SU-DHL-6 (cell line): Measurements from ENCODE around the gene OR8D2.
"Not testable (repeated sequence)": the region's sequence is repeated elsewhere in the genome, so short reads cannot be mapped to it uniquely, and the experiment has no call there.

Experiments
- H2AFZ ChIP-seq: fragments of 200-600 bp; sonication (generic); 2 replicates; pipeline ENCODE4 v1.6.1; 2014; ENCODE audit warnings: low read depth, mild to moderate bottlenecking, moderate library complexity, mixed read lengths, antibody characterized with exemption, low read length; ENCODE audit not compliant: severe bottlenecking
- H3F3A ChIP-seq: fragments of 200-600 bp; shearing (Covaris generic); 2 replicates; pipeline ENCODE4 v1.6.0; 2016; ENCODE audit warnings: antibody characterized with exemption, mild to moderate bottlenecking; ENCODE audit not compliant: insufficient read depth
- H3K27ac ChIP-seq: fragments of 200-600 bp; sonication (generic); 2 replicates; pipeline ENCODE4 v1.5.1; 2016; ENCODE audit warnings: low read depth, mild to moderate bottlenecking, low read length, moderate library complexity, mixed read lengths
- H3K27me3 ChIP-seq: fragments of 200-600 bp; sonication (generic), shearing (Covaris generic); 2 replicates; pipeline ENCODE4 v1.6.0; 2014; ENCODE audit warnings: mild to moderate bottlenecking, low read length
- H3K36me3 ChIP-seq: fragments of 200-600 bp; sonication (generic); 2 replicates; pipeline ENCODE4 v1.6.1; 2014; ENCODE audit warnings: mild to moderate bottlenecking, low read length, mixed read lengths
- H3K4me2 ChIP-seq: fragments of 300-600, 200-600 bp; shearing (Covaris generic), sonication (generic); 2 replicates; pipeline ENCODE4 v1.6.0; 2014; ENCODE audit warnings: low read length, low read depth, mild to moderate bottlenecking; ENCODE audit not compliant: poor library complexity, severe bottlenecking
- H3K4me3 ChIP-seq: fragments of 200-600 bp; sonication (generic); 2 replicates; pipeline ENCODE4 v1.5.1; 2014; ENCODE audit warnings: antibody characterized with exemption, low read length, mild to moderate bottlenecking, mixed read lengths; ENCODE audit not compliant: insufficient read depth, poor library complexity, severe bottlenecking
- H3K79me2 ChIP-seq: fragments of 200-600 bp; sonication (generic); 2 replicates; pipeline ENCODE4 v1.6.1; 2014; ENCODE audit warnings: mild to moderate bottlenecking, low read length, moderate library complexity; ENCODE audit not compliant: insufficient read depth
- H3K9ac ChIP-seq: fragments of 200-600 bp; sonication (generic); 2 replicates; pipeline ENCODE4 v1.7.0; 2014; ENCODE audit warnings: mild to moderate bottlenecking, low read length
- H3K9me2 ChIP-seq: fragments of 200-600 bp; sonication (generic); replicated peaks from 2 replicates; pipeline ENCODE4 v1.6.1; 2014; ENCODE audit warnings: low read length; ENCODE audit not compliant: insufficient read depth
- H3K9me3 ChIP-seq: fragments of 200-600 bp; sonication (generic); 2 replicates; pipeline ENCODE4 v1.6.1; 2014; ENCODE audit warnings: low read length, mixed read lengths; ENCODE audit not compliant: insufficient read depth
- H4K20me1 ChIP-seq: fragments of 200-600 bp; sonication (generic); 2 replicates; pipeline ENCODE4 v1.6.1; 2014; ENCODE audit warnings: low read depth, mild to moderate bottlenecking, antibody characterized with exemption, low read length, moderate library complexity, mixed read lengths
- CTCF ChIP-seq: fragments of 200-600 bp; sonication (generic); IDR thresholded peaks from one replicate; pipeline ENCODE4 v1.5.1; 2017; ENCODE audit warnings: antibody characterized with exemption, mild to moderate bottlenecking, low read length, moderate library complexity; ENCODE audit not compliant: insufficient read depth, poor library complexity, severe bottlenecking
- EZH2phosphoT487 ChIP-seq: fragments of 200-600 bp; sonication (generic), shearing (Covaris generic); conservative IDR thresholded peaks from 2 replicates; pipeline ENCODE4 v1.6.1; 2018; ENCODE audit warnings: mild to moderate bottlenecking, antibody characterized with exemption, low read length, moderate library complexity, mixed read lengths

Gene OR8D2

DNA sequence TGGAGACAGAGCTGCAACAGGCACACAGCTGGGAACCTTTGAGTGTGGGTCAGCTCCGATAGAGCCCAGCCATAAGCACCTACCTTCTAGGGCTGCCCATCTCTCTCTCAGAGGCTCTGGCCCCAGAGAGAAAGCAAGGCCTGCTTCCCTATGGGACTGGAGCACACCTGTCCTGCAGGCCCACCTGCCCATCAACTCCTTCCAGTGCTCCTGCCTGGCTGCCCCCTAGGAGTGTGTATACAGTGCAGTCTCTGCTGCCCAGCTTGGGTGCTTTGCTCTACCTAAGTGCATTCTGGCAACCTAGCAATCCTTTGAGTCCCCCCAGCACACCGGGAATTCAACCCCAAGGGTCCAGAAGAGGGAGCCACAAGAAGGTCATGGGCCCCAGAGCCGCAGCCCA is 42.8 kb downstream of the OR8D2 start:
- H3K4me3 ChIP-seq, result no peak overlapping the region
- H3K9me2 ChIP-seq, result no peaks in the 10 kb centered on the region
- no peaks in the 10 kb centered on the region for H3F3A ChIP-seq
- H3K9me3 ChIP-seq, result no peaks in the 10 kb centered on the region
- H2AFZ ChIP-seq, result no peak overlapping the region
- TF ChIP-seq EZH2phosphoT487 (no peak), CTCF (no peak)
- no peak overlapping the region for H3K9ac ChIP-seq
- no peaks in the 10 kb centered on the region for H4K20me1 ChIP-seq
- H3K79me2 ChIP-seq, result no peaks in the 10 kb centered on the region
- H3K36me3 ChIP-seq, result no peaks in the 10 kb centered on the region
- H3K4me2 ChIP-seq, result no peak overlapping the region
- no peaks in the 10 kb centered on the region for H3K27me3 ChIP-seq
- no peak overlapping the region for H3K27ac ChIP-seq

GRCh38 chr11:124276081-124276480 is 43.9 kb downstream of the OR8D2 start:
- no peak for TF ChIP-seq EZH2phosphoT487
- TF ChIP-seq CTCF, result no peak
- Histone ChIP-seq H3K9me2 (no peaks in the 10 kb centered on the region), H2AFZ (no peak overlapping the region), H3K9me3 (no peaks in the 10 kb centered on the region), H3K9ac (no peak overlapping the region), H3K4me3 (no peak overlapping the region), H3K79me2 (no peaks in the 10 kb centered on the region), H3K27ac (no peak overlapping the region), H4K20me1 (no peaks in the 10 kb centered on the region), H3F3A (no peaks in the 10 kb centered on the region), H3K36me3 (no peaks in the 10 kb centered on the region), H3K4me2 (no peak overlapping the region), H3K27me3 (no peaks in the 10 kb centered on the region)

DNA sequence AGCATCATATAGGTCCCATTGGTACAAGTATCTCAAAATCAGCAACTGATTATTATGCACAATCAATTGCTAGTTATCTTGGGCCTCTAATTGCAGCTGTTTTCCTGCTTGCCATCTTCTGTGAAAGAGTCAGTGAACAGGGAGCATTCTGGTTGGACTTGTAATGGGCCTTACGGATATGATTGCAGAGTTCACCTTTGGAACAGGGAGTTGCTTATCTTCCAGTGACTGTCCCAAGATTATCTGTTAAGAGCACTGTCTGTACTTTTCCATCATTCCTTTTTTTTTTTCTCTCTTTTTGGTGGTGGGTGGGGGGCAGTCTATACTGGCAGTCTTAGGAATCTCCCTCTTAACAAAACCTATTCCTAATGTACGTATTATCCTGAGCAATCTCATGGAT is 46.0 kb downstream of the OR8D2 start:
- H3K9ac ChIP-seq, result no peak overlapping the region
- TF ChIP-seq CTCF (no peak), EZH2phosphoT487 (no peak)
- H3K27me3 ChIP-seq, result no peaks in the 10 kb centered on the region
- no peaks in the 10 kb centered on the region for H3K36me3 ChIP-seq
- no peak overlapping the region for H2AFZ ChIP-seq
- H3K4me3 ChIP-seq, result no peak overlapping the region
- no peaks in the 10 kb centered on the region for H3F3A ChIP-seq
- H3K79me2 ChIP-seq, result no peaks in the 10 kb centered on the region
- no peak overlapping the region for H3K4me2 ChIP-seq
- no peak overlapping the region for H3K27ac ChIP-seq
- H4K20me1 ChIP-seq, result no peaks in the 10 kb centered on the region
- H3K9me2 ChIP-seq, result no peaks in the 10 kb centered on the region
- H3K9me3 ChIP-seq, result no peaks in the 10 kb centered on the region

GRCh38 chr11:124270886-124271285 is 49.1 kb downstream of the OR8D2 start:
- not testable (repeated sequence) for H3K27me3 ChIP-seq, H3K36me3 ChIP-seq, H2AFZ ChIP-seq, H3K79me2 ChIP-seq, H3K27ac ChIP-seq, H3K9me2 ChIP-seq, H3K4me3 ChIP-seq, H3F3A ChIP-seq, H3K9ac ChIP-seq, H4K20me1 ChIP-seq, H3K9me3 ChIP-seq, H3K4me2 ChIP-seq
